ENCODE results near the gene RXRG. TPM values are rescaled to one million over a fixed set of nuclear protein-coding genes. Genes with fewer than 3 reads are reported as not detected.
"Not testable (repeated sequence)": the region's sequence is repeated elsewhere in the genome, so short reads cannot be mapped to it uniquely, and the experiment has no call there.

The RXRG gene
- total RNA-seq, 1 donor from 2014 or later: not detected

GRCh38 chr1:165468726-165469249 is 23.9 kb upstream of the RXRG start:
- Histone ChIP-seq H3K27me3 (ENCODE audit: control insufficient read depth, insufficient read depth, low read length) (no peaks in the 10 kb centered on the region), H3K36me3 (ENCODE audit: control insufficient read depth, insufficient read depth, low read length) (no peaks in the 10 kb centered on the region), H3K4me3 (ENCODE audit: low read depth, low read length) (no peak overlapping the region)
- no peak for DNase-seq (ENCODE audit: low read depth)
- no peak for TF ChIP-seq CTCF (IDR thresholded peaks at IDR 0.05; ENCODE audit: insufficient read depth, low read length, poor library complexity, severe bottlenecking)

- no peak for TF ChIP-seq CTCF (IDR thresholded peaks at IDR 0.05; ENCODE audit: insufficient read depth, low read length, poor library complexity, severe bottlenecking)
- DNase-seq (ENCODE audit: low read depth): no peak
- Histone ChIP-seq H3K27me3 (ENCODE audit: control insufficient read depth, insufficient read depth, low read length) (no peaks in the 10 kb centered on the region), H3K4me3 (ENCODE audit: low read depth, low read length) (no peak overlapping the region), H3K36me3 (ENCODE audit: control insufficient read depth, insufficient read depth, low read length) (no peaks in the 10 kb centered on the region)
These were observed 23.3 kb upstream of the RXRG start for GRCh38 chr1:165468253-165468652.

GRCh38 chr1:165467706-165468105 is 22.8 kb upstream of the RXRG start:
- TF ChIP-seq CTCF (IDR thresholded peaks at IDR 0.05; ENCODE audit: insufficient read depth, low read length, poor library complexity, severe bottlenecking): no peak
- H3K36me3 ChIP-seq (ENCODE audit: control insufficient read depth, insufficient read depth, low read length): no peaks in the 10 kb centered on the region
- H3K27me3 ChIP-seq (ENCODE audit: control insufficient read depth, insufficient read depth, low read length): no peaks in the 10 kb centered on the region
- H3K4me3 ChIP-seq (ENCODE audit: low read depth, low read length): no peak overlapping the region
- no peak for DNase-seq (ENCODE audit: low read depth)

- TF ChIP-seq CTCF (IDR thresholded peaks at IDR 0.05; ENCODE audit: insufficient read depth, low read length, poor library complexity, severe bottlenecking): no peak
- Histone ChIP-seq H3K27me3 (ENCODE audit: control insufficient read depth, insufficient read depth, low read length) (no peaks in the 10 kb centered on the region), H3K36me3 (ENCODE audit: control insufficient read depth, insufficient read depth, low read length) (no peaks in the 10 kb centered on the region), H3K4me3 (ENCODE audit: low read depth, low read length) (no peak overlapping the region)
- DNase-seq (ENCODE audit: low read depth): no peak
These were observed 19.1 kb upstream of the RXRG start for GRCh38 chr1:165463978-165464377.

GRCh38 chr1:165459683-165460082 is 14.8 kb upstream of the RXRG start:
- DNase-seq (ENCODE audit: low read depth); H3K27me3 ChIP-seq (ENCODE audit: control insufficient read depth, insufficient read depth, low read length); H3K4me3 ChIP-seq (ENCODE audit: low read depth, low read length); H3K36me3 ChIP-seq (ENCODE audit: control insufficient read depth, insufficient read depth, low read length): not testable (repeated sequence)

GRCh38 chr1:165456861-165457260 is 11.9 kb upstream of the RXRG start:
- no peak overlapping the region for H3K4me3 ChIP-seq (ENCODE audit: low read depth, low read length)
- no peaks in the 10 kb centered on the region for H3K27me3 ChIP-seq (ENCODE audit: control insufficient read depth, insufficient read depth, low read length)
- no peak for TF ChIP-seq CTCF (IDR thresholded peaks at IDR 0.05; ENCODE audit: insufficient read depth, low read length, poor library complexity, severe bottlenecking)

More at GRCh38 chr1:165456861-165457260, 11.9 kb upstream of the RXRG start:
- no peak for DNase-seq (ENCODE audit: low read depth)
- H3K36me3 ChIP-seq (ENCODE audit: control insufficient read depth, insufficient read depth, low read length): no peaks in the 10 kb centered on the region

Data from kidney epithelial cell (primary cell).